ENCODE data around the gene IER3IP1.
"Not testable (repeated sequence)": the region's sequence is repeated elsewhere in the genome, so short reads cannot be mapped to it uniquely, and the experiment has no call there.

IER3IP1 gene, protein sequence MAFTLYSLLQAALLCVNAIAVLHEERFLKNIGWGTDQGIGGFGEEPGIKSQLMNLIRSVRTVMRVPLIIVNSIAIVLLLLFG

DNA sequence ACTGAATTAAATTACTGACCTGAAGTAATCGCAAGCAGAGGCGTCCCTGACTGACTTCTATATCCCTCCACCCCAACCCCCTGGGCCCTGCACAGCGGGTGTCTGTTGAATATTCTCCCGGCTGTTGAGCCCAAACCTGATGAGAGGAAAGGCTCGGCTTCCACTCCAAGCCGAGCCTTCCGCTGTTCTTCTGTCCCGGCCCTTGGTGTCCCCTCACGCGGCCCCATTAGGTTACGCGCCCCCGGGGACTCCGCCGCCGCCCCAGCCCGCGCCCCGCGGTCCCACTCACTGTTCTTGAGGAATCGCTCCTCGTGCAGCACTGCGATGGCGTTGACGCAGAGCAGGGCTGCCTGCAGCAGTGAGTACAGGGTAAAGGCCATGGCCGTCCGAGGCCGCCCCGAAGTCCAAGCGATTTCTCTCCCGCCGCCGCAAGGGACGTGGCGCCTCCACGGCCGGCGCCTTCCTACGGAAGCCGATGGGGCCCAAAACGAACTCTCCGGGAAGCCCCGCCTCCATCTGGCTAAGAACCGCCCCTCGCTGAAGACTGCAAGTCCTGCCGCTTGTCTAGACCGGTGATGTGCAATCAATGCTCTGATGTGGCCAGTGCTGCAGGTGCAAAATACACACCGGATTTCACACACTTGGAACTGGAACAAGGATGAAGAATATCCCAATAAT lies at the start of gene IER3IP1:
TSS of gene IER3IP1 (minus strand) at position 467 of the 678 bp plus-strand sequence. CDS start at position 380, 87 bp downstream.
- DNase-seq = peak; percentile 85

GRCh38 chr18:47215554-47216138 lies 39.5 kb upstream of the IER3IP1 start:
- DNase-seq = no peak

GRCh38 chr18:47209171-47209570 lies 33.0 kb upstream of the IER3IP1 start:
- no peak for DNase-seq

GRCh38 chr18:47206945-47207637 lies 30.9 kb upstream of the IER3IP1 start:
- no peak for DNase-seq

- DNase-seq = peak; percentile 31
Observed at GRCh38 chr18:47204908-47205522, 28.9 kb upstream of the IER3IP1 start.

DNA sequence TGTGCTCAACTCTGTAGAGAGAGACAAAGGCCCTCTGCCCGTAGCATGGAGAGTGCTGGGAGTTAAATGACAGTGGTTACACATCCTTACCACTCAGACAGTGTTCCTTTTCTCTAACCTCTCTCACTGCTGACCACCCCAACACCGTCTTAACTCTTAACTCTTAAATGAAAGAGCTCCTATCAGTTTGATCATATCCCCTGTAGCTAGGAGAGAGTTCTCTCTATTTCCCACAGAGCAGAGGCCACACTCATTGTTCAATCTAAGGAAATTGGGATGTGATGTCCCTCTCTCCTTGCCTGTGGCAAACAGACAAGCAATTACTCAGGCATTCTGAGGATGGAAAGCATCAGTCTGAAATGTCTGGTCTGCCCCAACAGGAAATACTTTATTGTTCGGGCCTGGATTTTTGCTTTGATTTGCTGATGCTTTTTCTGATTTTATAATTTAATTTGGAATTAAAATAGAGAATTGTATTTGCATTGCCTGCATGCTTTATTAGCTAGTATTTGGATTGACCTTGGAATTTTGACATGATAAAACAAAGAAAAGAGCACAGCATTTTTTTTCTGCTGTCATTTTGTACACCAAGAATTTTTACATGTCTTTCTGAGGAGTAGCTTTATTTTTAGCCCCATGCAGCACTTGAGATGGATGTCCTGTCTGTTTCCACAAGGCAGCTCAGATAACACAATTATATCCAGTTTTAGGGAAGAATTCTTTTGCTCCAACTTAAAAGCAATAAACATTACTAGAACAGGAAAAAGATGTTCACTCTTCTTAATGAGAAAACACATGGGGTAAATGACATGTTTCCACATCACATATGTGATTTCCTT lies 27.7 kb upstream of the IER3IP1 start:
- DNase-seq = no peak

- not testable (repeated sequence) for DNase-seq
Observed at GRCh38 chr18:47195961-47196360, 19.8 kb upstream of the IER3IP1 start.

DNA sequence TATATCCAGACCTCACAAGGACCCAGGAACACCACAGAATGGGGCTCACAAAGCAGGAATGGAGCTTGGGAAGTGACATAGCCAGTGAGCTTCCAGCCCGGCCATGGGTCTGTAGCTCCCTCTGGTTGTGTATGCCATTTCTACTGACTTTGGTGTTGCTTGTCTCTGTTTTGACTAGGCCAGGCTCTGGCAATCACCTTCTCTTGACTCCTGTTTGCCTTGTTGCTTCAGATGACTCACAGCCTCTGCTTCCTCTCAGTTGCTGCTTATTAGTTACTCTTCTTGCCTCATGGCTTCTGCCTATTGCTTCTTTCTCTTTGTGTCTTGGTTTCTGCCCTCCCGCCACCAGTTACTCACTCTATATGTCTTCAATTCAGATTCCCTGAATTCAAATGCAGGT lies 15.8 kb upstream of the IER3IP1 start:
- no peak for DNase-seq

- no peak for DNase-seq
Observed at GRCh38 chr18:47187721-47188120, 11.6 kb upstream of the IER3IP1 start.

- DNase-seq = no peak
Observed at GRCh38 chr18:47184419-47185050, 8.4 kb upstream of the IER3IP1 start.

DNA sequence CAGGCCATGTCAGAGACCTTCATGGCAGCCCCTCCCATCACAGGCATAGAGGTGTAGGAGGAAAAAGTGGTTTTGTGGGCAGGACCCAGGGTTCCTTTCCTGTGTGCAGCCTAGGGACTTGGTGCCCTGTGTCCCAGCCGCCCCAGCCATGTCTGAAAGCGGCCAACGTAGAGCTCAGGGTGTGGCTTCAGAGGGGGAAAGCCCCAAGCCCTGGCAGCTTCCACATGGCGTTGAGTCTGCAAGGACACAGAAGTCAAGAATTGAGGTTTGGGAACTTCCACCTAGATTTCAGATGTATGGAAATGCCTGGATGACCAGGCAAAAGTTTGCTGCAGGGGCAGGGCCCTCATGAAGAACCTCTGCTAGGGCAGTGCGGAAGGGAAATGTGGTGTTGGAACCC lies 6.0 kb upstream of the IER3IP1 start:
- not testable (repeated sequence) for DNase-seq

DNA sequence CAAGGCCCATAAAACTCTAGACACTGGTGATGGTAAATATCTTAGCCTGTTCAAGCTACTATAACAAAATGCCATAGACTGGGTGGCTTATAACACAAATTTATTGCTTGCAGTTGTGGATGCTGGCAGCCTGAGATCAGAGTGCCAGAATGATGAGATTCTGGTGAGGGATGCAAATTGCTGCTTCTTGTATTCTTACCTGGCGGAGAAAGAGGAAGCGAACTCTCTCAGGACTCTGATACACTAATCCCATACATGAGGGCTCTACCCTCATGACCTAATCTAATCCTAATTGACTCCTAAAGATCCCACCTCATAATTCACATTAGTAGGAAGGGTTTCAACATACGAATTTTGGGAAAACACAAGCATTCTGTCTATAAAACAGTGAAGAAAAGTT lies 4.6 kb upstream of the IER3IP1 start:
- DNase-seq = no peak

GRCh38 chr18:47179520-47179919 lies 3.4 kb upstream of the IER3IP1 start:
- DNase-seq = no peak

- DNase-seq = no peak
Observed at GRCh38 chr18:47175283-47175897, 774 bp downstream of the IER3IP1 start.

GRCh38 chr18:47174545-47175116 lies 1.5 kb downstream of the IER3IP1 start:
- DNase-seq = no peak

- no peak for DNase-seq
Observed at GRCh38 chr18:47172476-47172875, 3.7 kb downstream of the IER3IP1 start.

DNA sequence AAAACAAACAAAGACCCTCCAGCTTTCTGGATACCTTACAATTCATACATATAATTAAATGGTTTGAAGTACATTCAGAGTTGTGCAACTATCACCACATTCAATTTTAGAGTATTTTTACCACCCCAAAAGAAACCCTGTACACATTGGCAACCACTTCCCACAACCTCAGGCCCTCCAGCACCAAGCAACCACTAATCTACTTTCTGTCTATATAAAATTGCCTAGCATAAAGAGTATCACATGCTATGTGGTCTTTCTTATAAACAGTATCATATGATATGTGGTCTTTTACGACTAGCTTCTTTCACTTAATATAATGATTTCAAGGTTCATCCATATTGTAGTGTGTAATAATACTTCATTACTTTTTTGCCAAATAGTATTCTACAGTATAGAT lies 7.3 kb downstream of the IER3IP1 start:
- DNase-seq = no peak

DNA sequence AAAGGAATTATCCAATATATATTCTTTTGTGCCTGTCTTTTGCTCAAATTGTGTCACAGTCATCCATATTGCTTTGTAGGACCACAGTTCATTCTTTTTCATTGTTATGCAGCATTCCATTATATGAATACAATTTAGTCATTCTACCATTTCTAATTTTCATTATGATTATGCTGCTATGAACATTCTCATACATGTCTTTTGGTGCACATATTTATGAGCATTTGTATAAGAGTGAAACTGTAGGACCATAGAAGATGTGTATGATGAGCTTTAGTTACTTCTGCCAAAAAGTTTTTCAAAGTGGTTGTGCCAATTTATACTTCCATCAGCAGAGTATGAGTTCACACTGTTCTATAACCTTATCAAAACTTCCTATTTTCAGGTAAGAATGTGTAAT lies 7.7 kb downstream of the IER3IP1 start:
- no peak for DNase-seq

- no peak for DNase-seq
Observed at GRCh38 chr18:47166294-47166693, 9.9 kb downstream of the IER3IP1 start.

- DNase-seq = no peak
Observed at GRCh38 chr18:47163241-47163640, 12.9 kb downstream of the IER3IP1 start.

GRCh38 chr18:47160256-47160655 lies 15.9 kb downstream of the IER3IP1 start:
- DNase-seq = no peak

Measured in activated T-cell treated with anti-CD3 and anti-CD28 coated beads for 4 hours (primary cell).